Fibroblast of peridontal ligament (primary cell): ENCODE measurements around the gene GPANK1.
A peak's percentile ranks its signal among the peaks of the same experiment; 100 is the strongest.
"Not testable (repeated sequence)": the region's sequence is repeated elsewhere in the genome, so short reads cannot be mapped to it uniquely, and the experiment has no call there.

Experiments used
- DNase-seq: peaks from one replicate; pipeline ENCODE4 v3.0.0-alpha.2; 2010; ENCODE audit errors: extremely low read depth

GPANK1 gene

DNA sequence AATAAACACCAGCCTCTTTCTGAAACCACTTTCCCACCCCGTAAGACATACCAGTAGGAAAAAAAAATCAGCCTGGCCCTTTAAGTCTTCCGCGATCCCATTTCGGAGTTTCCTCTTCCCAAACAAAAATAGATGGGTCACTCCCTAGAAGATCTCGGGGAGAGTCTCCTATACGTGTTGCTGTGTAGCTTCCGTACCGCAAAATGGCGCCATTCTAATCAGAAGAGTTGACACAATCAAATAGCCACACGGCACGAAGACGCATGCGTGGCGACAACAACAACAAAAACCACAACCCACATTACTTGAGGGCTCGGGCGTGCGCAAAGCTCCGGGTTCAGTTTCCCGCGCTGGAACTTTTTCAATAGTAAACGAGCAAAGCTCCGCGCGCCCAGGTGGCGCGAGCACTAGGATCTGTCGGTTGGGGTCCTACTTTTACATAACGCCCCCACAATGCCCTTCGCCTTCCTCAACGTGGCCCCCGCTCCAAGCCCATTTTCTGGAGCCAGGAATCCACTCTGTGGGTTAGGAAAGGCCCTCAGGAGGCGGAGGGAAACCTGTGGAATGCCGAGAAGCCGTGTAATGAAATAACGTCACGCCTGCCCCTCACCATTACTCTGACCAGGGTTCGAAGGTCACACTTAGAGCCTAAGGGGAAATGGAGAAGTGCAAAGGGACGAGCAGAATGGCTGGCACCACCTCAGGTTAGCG is at the start of gene GPANK1:
TSS of gene GPANK1 (minus strand) at position 208 of the 711 bp plus-strand sequence. CDS start 519 bp downstream, outside the sequence.
- DNase-seq = peak; percentile 96

- DNase-seq = no peak
Measured at GRCh38 chr6:31713991-31714684, 49.3 kb upstream of the GPANK1 start.

GRCh38 chr6:31713465-31713864 is 48.7 kb upstream of the GPANK1 start:
- DNase-seq = no peak

- no peak for DNase-seq
Measured at GRCh38 chr6:31712296-31712695, 47.5 kb upstream of the GPANK1 start.

GRCh38 chr6:31711233-31711632 is 46.4 kb upstream of the GPANK1 start:
- DNase-seq = no peak

- DNase-seq = no peak
Measured at GRCh38 chr6:31710523-31711219, 45.9 kb upstream of the GPANK1 start.

DNA sequence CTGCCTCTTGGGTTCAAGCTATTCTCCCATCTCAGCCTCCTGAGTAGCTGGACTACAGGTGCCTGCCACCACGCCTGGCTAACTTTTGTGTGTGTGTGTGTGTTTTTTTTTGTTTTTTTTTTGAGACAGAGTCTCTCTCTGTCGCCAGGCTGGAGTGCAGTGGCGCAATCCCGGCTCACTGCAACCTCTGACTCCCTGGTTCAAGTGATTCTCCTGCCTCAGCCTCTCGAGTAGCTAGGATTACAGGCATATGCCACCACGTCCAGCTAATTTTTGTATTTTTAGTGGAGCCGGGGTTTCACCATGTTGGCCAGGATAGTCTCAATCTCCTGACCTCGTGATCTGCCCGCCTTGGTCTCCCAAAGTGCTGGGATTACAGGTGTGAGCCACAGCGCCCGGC is 44.4 kb upstream of the GPANK1 start:
- not testable (repeated sequence) for DNase-seq

GRCh38 chr6:31708224-31708623 is 43.4 kb upstream of the GPANK1 start:
- DNase-seq = no peak

GRCh38 chr6:31707701-31708100 is 42.9 kb upstream of the GPANK1 start:
- no peak for DNase-seq

DNA sequence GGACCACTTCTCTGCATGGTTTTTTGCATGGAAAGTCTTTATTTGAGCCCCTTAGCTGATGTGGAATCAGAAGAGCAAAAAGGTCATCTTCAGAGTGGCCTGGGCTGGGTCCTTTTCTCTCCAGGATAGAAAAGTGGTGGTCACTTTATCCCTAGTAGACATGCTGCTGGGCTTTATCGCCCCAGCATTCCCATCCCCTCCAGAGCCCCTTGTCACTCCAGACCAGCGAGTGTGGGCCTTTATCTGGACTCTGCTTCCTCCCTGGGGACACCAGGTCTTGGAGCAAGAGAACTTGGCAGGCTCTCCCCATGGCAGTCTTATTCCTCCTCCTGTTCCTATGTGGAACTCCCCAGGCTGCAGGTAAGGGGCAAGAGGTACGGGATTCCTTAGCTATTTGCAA is 41.8 kb upstream of the GPANK1 start, which contains the start of gene LY6G6F:
TSS of gene LY6G6F (plus strand) at position 268 of the 400 bp plus-strand sequence. CDS start at position 309, 41 bp downstream.
- no peak for DNase-seq

- no peak for DNase-seq
Measured at GRCh38 chr6:31705931-31706330, 41.1 kb upstream of the GPANK1 start.

DNA sequence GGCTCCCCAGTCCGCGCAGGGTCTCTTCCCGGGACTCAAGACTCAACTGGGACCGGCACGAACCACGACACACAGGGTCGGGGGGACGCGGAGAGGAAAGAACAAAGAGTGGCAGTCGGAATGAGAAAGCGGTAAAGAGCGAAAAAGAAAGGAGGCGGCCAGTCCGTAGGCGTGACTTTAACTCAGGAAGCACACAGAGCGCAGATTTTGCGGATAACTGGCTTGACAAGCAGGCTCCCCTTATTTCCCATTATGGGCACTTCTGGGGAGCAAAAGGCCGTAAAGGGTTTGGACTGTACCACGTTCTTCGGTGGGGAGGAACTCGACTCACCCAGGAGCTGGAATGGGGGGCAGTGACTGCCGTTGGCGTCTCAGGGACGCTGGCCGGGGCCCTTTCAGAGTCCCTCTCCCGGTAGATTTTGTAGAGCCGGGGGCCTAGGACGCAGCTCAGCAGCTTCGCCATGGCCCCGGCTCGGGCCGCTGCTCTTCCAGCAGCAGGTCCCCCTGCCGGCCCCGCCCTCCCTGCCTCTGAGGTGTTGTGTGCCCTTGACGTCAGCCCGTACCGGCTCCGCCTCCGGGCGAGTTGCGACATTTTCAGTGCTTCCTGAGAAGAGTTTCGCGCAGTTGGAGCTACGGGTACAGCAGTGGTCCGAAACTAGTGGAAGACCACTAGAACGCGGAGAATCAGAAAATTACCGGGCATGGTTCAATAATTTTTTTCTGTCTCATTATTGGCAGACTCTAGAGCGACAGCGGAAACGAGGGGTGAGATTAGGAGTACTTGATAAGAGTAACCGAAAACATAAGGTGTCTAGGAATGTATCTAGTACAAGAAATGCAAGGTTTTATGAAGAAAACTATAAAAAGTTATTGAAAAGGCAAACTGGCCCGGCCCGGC is 38.3 kb upstream of the GPANK1 start, which contains the start of gene ABHD16A:
TSS of gene ABHD16A (minus strand) at position 506 of the 898 bp plus-strand sequence. CDS start at position 463, 43 bp downstream.
- DNase-seq = peak; percentile 98

DNA sequence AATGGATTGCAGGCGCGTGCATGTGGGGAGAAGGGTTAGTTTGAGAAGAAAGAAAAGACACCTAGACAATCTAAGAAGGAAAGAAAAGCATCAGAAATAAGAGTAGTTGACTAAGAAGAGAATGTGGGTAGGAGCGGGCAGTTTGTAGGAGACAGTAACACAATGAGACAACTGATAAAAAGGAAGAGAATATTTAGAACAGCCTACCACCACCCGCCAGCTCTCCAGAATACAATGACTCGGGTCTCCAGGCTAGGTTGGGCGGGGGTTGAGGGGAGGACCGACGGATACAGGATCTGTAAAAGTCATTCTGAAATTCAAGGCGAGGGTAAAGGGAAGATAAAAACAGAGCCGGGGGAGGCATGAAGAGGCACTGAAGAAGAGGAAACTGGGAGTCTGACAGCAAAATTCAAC is 37.6 kb upstream of the GPANK1 start:
- DNase-seq = no peak

DNA sequence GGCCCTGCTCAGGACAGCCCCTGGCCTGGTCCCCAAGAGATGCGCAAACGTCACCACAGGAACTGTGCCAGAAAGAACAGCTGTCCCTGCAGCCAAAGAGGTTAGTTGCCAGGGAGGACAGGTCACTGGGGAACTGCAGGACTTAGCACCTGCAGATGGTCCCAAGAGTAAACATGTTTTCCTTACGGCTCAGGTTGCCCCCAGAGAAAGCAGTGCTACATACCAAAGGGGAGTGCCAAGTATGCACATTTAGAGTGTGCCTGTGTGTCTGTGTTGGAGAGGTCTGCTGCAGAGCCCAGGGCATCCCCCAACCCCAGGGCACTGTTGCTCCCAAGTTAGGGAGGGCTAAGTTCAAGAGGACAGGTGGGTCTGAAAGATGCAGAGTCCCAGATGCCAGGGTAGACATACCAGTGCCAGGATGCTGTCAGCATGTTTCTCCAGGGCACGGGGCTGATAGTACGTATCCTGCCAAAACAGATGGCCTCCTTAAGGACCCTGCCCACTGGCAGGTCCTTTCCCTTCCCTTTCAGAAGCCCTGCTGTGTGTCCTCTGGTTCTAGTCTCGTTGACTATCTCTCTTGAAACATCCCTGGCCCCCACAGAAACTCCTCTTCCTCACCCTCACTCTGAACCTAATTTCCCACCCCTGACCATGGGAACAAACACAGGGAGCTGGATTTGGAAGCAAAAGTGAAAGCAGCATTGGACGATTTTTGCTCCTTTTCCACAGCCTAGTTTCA is 37.0 kb upstream of the GPANK1 start:
- DNase-seq = peak; percentile 65

DNA sequence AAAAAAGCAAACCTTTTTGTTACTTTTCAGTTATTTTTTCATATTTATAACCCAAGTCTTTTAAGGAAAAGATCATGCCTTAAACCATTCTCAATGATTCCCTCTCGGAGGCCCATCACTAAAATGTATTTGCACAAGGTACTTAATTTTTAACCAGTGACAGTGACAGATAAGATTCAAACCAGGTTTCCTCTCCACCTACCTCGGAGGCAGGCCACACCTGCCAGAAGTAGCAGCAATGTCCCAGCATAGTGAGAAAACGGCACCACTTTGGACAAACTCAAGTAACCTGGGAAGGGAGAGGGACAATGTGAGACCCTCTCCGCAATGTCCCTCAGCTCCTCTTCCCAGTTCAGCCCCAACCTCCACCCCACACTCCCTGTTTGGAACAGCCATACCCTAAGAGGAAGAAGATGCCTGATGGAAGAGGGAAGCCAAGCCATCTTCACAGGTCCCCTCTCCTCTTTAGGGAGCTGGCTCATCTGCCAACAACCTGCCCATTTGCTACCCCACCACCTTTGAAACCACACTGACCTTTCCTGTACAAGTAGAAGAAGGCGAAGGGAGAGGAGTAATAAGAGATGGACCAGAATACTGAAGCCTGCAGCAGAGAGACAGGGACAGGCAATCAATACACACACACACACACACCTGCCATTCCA is 36.1 kb upstream of the GPANK1 start:
- DNase-seq = no peak

DNA sequence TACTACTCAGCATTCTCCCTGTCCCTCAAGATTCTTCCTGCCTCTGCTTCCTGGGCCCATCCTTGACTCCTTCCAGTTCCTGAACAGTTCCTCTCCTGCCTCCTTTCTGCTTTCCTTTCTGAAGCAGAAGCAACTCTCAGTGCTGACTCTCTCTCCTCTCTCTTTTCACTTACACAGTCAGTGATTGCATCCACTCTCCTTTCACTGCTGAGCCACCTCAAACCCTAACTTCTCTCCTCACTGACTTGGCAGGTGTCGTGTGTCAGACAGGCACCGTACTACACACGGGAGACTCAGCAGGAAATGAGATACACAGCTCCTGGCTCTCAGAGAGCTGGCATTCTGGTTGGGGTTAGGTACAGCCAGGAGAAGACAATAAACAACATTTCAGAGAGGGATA is 32.8 kb upstream of the GPANK1 start:
- DNase-seq = no peak

GRCh38 chr6:31693535-31693934 is 28.7 kb upstream of the GPANK1 start:
- DNase-seq = no peak

DNA sequence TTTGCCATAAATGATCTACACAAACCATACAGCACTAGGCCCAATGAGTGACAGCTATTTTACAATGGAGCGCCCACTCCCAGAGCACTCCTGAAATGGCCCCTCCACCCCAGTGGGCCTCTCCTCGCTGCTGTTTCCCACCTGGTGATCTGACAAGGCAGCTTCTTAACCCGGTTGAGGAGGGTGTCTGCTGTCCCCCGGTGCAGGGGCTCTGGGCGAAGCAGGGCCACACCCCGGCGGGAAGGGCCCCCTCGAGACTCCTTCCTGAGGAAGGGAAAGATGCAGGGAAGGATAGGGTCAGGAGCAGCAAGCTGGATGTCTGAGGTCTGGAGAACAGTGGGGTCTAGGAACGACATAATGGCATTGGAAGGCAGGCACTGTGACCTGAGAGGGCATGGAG is 28.1 kb upstream of the GPANK1 start:
- DNase-seq = no peak

- no peak for DNase-seq
Measured at GRCh38 chr6:31692353-31692752, 27.6 kb upstream of the GPANK1 start.

DNA sequence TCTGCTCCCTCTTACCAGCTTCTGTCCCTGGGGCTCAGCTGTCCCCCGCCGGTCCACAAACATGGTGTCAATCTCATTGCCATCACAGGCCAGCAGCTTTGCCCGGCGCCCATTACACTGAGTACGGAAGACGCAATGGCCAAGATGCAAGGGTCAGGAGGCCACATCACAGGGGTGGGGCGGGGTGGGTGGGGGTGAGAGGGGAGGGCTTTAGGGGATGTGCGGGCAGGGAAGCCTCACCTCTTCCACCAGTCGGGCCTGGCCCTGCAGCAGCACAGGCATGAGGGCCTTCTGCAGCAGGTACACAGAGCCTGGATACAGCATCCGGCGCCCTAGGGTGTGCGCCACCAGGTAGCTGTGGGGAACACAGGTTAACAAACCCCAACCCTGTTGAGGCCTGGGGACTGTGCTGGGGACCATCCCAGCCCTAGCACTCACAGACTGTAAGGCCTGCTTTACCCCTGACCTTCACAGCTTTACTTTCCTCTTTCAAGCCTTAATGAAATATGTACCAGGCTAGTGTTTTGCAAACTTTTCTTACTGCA is 26.8 kb upstream of the GPANK1 start:
- no peak for DNase-seq
